ENCODE data around the gene PAX9.

DNA sequence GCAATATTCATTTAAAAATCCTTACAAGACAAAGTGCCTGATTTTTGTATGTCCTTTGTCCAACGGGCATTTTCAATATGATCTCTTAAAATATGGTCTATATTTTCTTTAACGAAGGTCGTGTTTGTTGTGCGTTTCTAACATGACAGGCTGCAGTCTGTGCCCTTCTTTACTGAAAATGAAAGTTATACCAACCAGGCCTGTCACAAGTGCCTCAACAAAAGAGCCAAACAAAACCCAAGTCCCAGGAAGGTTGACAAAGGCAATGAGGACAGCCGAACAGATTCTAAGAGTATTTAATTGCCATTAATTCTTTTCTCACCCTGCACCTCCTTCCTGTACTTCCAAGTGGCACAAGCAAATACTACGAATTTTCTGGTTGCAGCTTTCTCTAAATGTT lies 13.9 kb downstream of the PAX9 start:
- TF ChIP-seq GATA3 (IDR thresholded peaks at IDR 0.05; ENCODE audit: low read depth, low read length) (no peak), GATA2 (IDR thresholded peaks at IDR 0.05; ENCODE audit: low read depth, low read length) (no peak)

All from SH-SY5Y (cell line).